Esophagus muscularis mucosa (tissue), 4 donors: Measurements from ENCODE around the gene MMS22L.

Experiments
- EP300 ChIP-seq: sonication (generic); formaldehyde crosslinking; IDR thresholded peaks from one replicate; pipeline ENCODE4 v1.6.1; 2017; ENCODE audit warnings: antibody characterized with exemption
- POLR2A ChIP-seq: fragments of 450-650 bp; IDR thresholded peaks from one replicate; pipeline ENCODE4 v1.6.1; 2017; ENCODE audit warnings: antibody characterized with exemption, moderate library complexity, mild to moderate bottlenecking, low read depth
- POLR2AphosphoS5 ChIP-seq, 2 donors: sonication (generic); formaldehyde crosslinking; IDR thresholded peaks; one replicate each; pipeline ENCODE4 v1.6.1; 2017; ENCODE audit warnings: antibody characterized with exemption in 2 of 2
- TF ChIP-seq, protein P1 (sequence below), 3 experiments: fragments of 200-600 bp in 2 of 3; fragments of 450-650 bp in 1 of 3; sonication (generic) in 2 of 3; IDR thresholded peaks; one replicate each; pipeline ENCODE4 v1.5.1; 2017 to 2019; ENCODE audit warnings: antibody characterized with exemption in 3 of 3, mild to moderate bottlenecking in 2 of 3, moderate library complexity in 1 of 3

DNA sequence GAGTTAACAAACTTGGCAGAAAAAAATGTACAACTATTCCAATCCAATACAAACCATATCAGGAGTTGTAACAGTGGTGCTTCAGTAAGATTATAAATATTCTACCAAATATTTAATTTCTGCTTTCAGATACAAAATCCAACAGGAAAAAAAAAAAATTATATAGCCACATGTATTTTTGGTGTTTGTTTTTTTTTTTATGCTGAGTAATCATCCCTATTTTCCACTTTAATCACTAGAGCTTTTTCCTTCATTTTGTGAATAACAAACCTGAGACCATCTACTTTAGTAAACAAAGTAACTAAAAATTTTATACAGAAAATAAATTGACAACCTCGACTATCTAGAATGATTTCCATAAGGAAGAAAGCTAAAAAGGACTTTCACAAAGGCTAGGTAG lies 36.2 kb downstream of the MMS22L start:
- TF ChIP-seq, protein P1, sequence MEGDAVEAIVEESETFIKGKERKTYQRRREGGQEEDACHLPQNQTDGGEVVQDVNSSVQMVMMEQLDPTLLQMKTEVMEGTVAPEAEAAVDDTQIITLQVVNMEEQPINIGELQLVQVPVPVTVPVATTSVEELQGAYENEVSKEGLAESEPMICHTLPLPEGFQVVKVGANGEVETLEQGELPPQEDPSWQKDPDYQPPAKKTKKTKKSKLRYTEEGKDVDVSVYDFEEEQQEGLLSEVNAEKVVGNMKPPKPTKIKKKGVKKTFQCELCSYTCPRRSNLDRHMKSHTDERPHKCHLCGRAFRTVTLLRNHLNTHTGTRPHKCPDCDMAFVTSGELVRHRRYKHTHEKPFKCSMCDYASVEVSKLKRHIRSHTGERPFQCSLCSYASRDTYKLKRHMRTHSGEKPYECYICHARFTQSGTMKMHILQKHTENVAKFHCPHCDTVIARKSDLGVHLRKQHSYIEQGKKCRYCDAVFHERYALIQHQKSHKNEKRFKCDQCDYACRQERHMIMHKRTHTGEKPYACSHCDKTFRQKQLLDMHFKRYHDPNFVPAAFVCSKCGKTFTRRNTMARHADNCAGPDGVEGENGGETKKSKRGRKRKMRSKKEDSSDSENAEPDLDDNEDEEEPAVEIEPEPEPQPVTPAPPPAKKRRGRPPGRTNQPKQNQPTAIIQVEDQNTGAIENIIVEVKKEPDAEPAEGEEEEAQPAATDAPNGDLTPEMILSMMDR (IDR thresholded peaks at IDR 0.05), result no peak
- no peak for TF ChIP-seq POLR2AphosphoS5 (IDR thresholded peaks at IDR 0.05)
- TF ChIP-seq POLR2A, result no peak
- TF ChIP-seq EP300, result no peak
